IPS-15b (cell line): ENCODE results near the gene UTS2B.

ENCODE experiments used
- H3K27me3 ChIP-seq: one replicate; pipeline ENCODE4 v1.6.1; 2013; ENCODE audit warnings: low read length; ENCODE audit not compliant: control insufficient read depth, insufficient read depth
- H3K36me3 ChIP-seq: one replicate; pipeline ENCODE4 v1.6.1; 2013; ENCODE audit warnings: low read length; ENCODE audit not compliant: control insufficient read depth, insufficient read depth
- H3K4me1 ChIP-seq: one replicate; pipeline ENCODE4 v1.6.1; 2013; ENCODE audit warnings: mild to moderate bottlenecking, low read length; ENCODE audit not compliant: control insufficient read depth, insufficient read depth
- H3K4me3 ChIP-seq: one replicate; pipeline ENCODE4 v1.5.1; 2013; ENCODE audit warnings: low read depth, low read length
- H3K9ac ChIP-seq: one replicate; pipeline ENCODE4 v1.6.1; 2013; ENCODE audit warnings: low read depth, mild to moderate bottlenecking, low read length
- H3K9me3 ChIP-seq: one replicate; pipeline ENCODE4 v1.6.1; 2013; ENCODE audit warnings: mild to moderate bottlenecking, low read length; ENCODE audit not compliant: control insufficient read depth, insufficient read depth

UTS2B gene

DNA sequence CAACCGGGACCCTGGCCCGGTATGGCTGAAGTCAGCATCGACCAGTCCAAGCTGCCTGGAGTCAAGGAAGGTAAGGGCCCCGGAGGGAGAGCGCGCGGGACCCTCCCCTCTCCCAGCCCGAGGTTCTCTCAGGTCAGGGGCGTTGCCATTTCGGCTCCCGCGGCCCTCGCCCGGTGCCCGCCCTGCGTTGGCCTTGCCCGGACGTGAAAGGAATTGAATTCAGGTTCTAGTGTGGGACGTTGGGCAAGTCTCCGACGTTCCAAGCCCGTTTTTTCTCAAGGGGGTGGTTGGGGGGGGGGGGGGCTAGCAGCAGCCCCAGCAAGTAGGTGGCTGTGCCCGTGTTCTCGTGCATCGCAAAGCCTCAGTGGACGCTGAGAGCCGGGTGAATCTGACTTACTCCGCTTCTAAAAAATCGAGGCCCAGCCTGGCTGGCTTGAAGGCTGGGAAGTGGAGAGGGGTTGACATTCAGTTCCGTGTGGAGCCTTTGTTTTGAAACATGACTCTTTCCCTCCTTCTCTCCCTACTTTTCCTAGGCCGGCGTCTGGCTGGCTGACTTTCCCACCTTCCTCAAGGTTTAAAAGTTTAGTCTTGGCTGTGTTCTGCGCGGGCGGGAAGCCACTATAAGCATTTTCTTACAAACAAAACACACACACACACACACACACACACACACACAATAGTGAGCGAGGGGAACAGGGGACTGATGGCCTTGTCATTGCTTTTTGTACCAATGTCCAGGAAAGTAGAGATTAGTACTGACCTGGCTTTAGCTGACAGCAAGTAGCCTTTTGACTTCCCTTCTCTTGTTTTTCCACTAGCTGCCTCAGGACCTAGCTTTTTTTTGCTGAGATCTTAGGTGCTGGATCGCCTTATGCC lies at the start of gene UTS2B:
UTS2B (minus strand) TSS at position 873 of the 876 bp plus-strand sequence. CDS start 48,337 bp downstream, outside the sequence.
- H3K9me3 ChIP-seq: no peaks in the 10 kb centered on the region
- no peaks in the 10 kb centered on the region for H3K36me3 ChIP-seq
- H3K4me3 ChIP-seq: peak within 1 kb of the TSS; percentile 69
- peaks cover 34% of the 10 kb centered on the region for H3K27me3 ChIP-seq
- H3K4me1 ChIP-seq: peaks cover 10% of the 10 kb centered on the region
- peak within 1 kb of the TSS; percentile 26 for H3K9ac ChIP-seq

DNA sequence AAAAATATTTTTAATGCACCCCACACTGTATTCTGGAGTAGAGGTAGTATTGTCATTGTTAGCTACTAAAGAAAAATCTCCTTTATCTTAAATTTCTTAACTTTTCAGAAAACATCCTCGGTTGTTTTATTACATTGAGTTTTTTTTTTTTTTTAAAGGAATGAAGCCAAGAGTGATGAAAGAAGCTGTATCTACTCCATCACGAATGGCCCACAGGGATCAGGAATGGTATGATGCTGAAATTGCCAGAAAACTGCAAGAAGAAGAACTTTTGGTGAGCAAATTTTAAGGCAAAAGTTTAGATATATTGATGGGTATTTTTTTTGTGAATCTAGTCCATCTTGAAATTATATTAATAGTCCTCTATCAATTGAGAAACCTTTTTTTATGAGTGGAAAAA lies 49.7 kb upstream of the UTS2B start:
- Histone ChIP-seq H3K36me3 (peaks cover 4% of the 10 kb centered on the region), H3K27me3 (no peaks in the 10 kb centered on the region), H3K4me1 (peaks cover 14% of the 10 kb centered on the region), H3K9ac (no peak overlapping the region), H3K9me3 (no peaks in the 10 kb centered on the region), H3K4me3 (no peak overlapping the region)

DNA sequence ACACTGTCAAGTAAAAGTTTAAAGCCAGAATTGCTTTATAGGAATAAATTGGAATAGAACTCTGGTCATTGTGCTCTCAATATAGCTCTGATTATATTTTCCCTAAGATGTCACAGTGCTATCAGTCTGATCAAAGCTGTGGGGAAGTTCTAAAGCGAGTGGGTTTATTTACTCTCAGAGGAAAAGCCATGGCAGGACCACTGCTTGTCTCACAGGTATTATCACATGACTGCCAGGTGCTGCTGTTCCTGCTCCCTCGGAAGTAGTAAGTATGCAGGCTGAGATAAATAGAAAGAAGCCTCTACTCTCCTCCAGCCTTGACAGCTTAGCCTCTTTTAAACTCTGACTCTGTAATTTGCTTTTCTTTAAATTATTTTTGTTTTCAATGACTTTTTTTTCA lies 49.1 kb upstream of the UTS2B start:
- H3K36me3 ChIP-seq: peaks cover 5% of the 10 kb centered on the region
- no peak overlapping the region for H3K9ac ChIP-seq
- H3K9me3 ChIP-seq: no peaks in the 10 kb centered on the region

DNA sequence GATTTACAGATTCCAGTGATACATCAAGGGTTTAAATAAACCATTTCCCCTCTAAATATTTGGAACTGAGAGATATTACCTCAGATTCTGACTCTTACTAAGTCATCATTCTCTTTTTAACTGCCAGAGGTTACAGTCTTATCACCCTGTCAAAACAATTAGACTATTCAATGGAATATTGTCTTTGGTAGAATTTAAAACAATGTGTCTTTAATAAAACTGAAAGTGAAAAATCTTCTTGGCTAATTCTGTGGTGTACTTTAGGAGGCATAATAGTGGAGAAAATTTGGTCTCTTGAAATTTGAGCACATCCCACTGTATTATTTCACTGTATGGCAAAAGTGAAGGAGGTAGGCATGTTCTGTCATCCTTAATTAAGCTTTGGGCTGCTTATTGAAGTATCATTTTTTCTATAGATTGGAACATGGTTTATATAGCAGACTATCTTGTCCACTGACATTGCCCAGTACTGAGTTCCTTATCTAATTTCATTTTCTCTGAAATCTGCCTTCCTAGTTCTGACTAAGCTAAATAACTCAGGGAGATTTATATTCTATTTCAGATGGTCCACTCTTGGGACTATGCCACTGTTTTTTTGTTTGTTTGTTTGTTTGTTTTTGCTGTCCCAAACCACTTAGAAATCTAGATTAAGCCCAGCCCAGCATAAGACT lies 48.0 kb upstream of the UTS2B start:
- H3K36me3 ChIP-seq: peaks cover 5% of the 10 kb centered on the region
- no peaks in the 10 kb centered on the region for H3K27me3 ChIP-seq
- no peaks in the 10 kb centered on the region for H3K9me3 ChIP-seq
- H3K9ac ChIP-seq: no peak overlapping the region
- peaks cover 12% of the 10 kb centered on the region for H3K4me1 ChIP-seq
- H3K4me3 ChIP-seq: no peak overlapping the region

More for the DNA sequence above, 49.1 kb upstream of the UTS2B start:
- no peaks in the 10 kb centered on the region for H3K27me3 ChIP-seq
- H3K4me3 ChIP-seq: no peak overlapping the region
- H3K4me1 ChIP-seq: peaks cover 14% of the 10 kb centered on the region

DNA sequence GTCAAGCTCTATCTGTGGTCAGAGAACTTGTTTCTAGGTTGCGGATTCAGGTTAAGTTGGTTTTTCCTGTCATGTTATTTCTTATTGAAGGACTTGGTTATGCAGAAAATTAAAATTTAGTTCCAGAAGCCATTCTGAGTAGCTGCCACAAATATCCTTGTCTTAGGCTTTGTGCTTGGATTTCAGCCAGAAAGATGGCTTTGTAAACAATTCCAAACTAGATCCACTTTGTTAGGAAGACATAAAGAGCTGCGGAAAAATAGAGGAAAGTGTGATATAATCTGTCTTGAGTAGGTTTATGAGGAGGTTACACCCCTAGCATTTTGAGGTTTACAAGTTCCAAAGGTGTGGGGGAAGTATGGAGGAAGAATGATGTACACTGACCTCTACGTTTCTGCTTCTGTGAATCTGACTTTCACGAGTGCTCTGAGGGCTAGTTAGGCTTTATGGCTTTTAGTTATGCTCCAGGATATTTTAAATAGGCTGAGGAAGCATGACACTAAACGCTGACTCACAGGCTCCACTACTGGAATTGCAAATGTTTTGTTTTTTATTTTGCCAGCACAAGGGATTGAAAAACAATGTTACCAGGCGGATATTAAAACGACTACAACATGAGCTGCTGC lies 46.3 kb upstream of the UTS2B start:
- H3K4me3 ChIP-seq: no peak overlapping the region
- peaks cover 5% of the 10 kb centered on the region for H3K36me3 ChIP-seq
- H3K9ac ChIP-seq: no peak overlapping the region
- no peaks in the 10 kb centered on the region for H3K27me3 ChIP-seq
- peaks cover 4% of the 10 kb centered on the region for H3K4me1 ChIP-seq
- H3K9me3 ChIP-seq: no peaks in the 10 kb centered on the region

DNA sequence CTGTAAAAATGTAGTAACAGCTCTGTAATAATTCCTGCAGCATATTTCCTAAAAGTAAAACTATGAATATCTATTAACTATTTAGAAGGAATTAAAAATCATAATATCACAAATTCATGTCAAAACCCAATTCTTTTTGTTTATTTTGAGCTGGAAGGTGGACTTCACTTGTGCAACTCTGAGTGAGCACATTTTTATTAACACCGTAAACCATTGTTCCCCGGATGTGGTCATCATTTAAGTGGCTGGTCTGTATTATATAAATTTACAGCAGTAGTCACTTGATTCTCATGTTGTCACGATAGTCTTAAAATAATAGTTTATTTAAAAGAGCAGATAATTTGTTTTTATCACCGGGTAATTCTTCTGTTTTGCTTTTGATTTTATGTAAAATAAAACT lies 43.0 kb upstream of the UTS2B start:
- Histone ChIP-seq H3K36me3 (peaks cover 5% of the 10 kb centered on the region), H3K4me1 (peaks cover 18% of the 10 kb centered on the region), H3K4me3 (no peak overlapping the region), H3K27me3 (no peaks in the 10 kb centered on the region), H3K9me3 (no peaks in the 10 kb centered on the region), H3K9ac (no peak overlapping the region)

- peaks cover 5% of the 10 kb centered on the region for H3K36me3 ChIP-seq
- no peaks in the 10 kb centered on the region for H3K9me3 ChIP-seq
- no peaks in the 10 kb centered on the region for H3K27me3 ChIP-seq
- peaks cover 18% of the 10 kb centered on the region for H3K4me1 ChIP-seq
- no peak overlapping the region for H3K4me3 ChIP-seq
- H3K9ac ChIP-seq: no peak overlapping the region
Observed at GRCh38 chr3:191372122-191372521, 41.8 kb upstream of the UTS2B start.

DNA sequence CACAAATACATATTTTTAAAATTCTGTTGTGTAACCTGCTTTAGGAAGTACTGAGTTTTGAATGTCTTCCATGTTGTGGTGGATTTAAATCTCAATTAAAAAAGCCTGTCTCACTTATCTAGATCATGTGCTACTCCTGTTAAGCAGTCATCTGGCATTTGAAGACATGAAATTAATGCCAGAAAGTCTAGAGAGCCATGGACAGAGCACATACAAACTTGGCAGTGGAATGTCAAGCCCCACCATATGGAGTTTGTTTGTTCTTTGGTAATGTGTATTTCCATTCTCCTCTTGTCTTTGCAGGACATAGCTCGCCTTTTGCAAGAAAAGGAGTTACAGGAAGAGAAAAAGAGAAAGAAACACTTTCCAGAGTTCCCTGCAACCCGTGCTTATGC lies 39.3 kb upstream of the UTS2B start:
- Histone ChIP-seq H3K4me1 (peaks cover 18% of the 10 kb centered on the region), H3K27me3 (no peaks in the 10 kb centered on the region), H3K9ac (no peak overlapping the region), H3K4me3 (no peak overlapping the region), H3K9me3 (no peaks in the 10 kb centered on the region), H3K36me3 (no peaks in the 10 kb centered on the region)

DNA sequence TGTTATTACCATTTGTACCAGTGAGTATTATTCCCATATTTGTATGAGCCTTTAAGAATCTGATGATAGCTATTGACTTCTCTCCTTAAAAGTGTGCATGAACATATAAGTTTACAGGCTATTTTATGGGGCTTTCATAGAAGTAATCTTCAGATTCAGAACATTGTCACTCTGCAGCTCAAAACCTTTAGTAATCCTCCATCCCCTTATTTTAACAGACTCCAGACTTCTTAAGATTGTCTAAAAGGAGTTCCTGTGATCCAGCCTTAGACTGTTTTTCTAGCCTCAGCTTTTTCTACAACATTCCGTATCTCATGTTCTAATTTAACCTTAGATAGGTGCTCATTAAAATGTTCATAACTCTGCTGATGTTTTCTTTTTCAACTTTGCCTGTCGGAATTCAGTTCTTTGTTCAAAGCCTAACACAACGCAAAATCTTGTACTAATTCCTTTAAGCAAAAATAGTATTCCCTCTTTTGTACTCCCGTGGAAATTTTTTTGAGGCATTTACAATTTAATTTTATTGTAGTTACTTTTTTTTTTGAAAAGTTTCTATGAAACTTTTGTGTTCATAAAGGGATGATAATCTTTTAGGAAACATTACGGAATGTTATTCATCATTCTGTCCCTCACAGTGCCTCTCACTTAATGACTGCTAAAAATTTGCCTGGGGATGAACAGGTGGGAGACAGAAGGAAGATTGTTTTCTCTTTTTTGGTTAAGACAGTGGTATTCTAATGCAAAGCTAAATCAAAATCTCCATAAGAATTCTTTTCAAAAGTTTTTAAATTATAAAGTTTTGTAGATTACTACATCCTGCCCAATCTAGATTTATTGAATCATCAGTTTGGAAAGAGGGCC lies 38.7 kb upstream of the UTS2B start:
- H3K4me1 ChIP-seq: peaks cover 21% of the 10 kb centered on the region
- no peak overlapping the region for H3K4me3 ChIP-seq
- H3K9ac ChIP-seq: no peak overlapping the region
- no peaks in the 10 kb centered on the region for H3K36me3 ChIP-seq
- H3K27me3 ChIP-seq: no peaks in the 10 kb centered on the region
- no peaks in the 10 kb centered on the region for H3K9me3 ChIP-seq

DNA sequence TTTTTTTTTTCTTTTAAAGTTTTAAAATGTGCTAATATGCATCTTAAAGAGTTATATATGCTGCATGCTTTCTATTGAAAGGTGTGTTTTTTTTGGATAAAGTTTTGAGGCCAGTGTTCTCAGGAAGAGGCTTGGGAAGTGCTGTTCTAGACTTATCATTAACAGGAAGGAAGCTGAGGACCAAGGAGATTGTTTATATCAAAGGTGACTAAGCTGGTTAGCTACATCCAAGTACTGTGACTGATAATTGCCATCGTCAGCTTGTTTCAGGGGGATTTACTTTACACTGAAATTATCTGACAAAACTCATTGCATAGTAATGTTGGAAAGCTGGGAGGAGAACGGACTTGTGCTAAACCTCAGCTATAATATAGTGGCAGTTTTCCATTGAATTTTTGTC lies 36.3 kb upstream of the UTS2B start:
- Histone ChIP-seq H3K27me3 (no peaks in the 10 kb centered on the region), H3K9me3 (no peaks in the 10 kb centered on the region), H3K4me3 (no peak overlapping the region), H3K36me3 (no peaks in the 10 kb centered on the region), H3K4me1 (peaks cover 21% of the 10 kb centered on the region), H3K9ac (no peak overlapping the region)

- peaks cover 21% of the 10 kb centered on the region for H3K4me1 ChIP-seq
- no peaks in the 10 kb centered on the region for H3K9me3 ChIP-seq
- H3K36me3 ChIP-seq: no peaks in the 10 kb centered on the region
- no peak overlapping the region for H3K9ac ChIP-seq
- H3K27me3 ChIP-seq: no peaks in the 10 kb centered on the region
- no peak overlapping the region for H3K4me3 ChIP-seq
Observed at GRCh38 chr3:191363221-191363620, 32.9 kb upstream of the UTS2B start.
